Ecto neural progenitor cell (in vitro differentiated cells): Measurements from ENCODE around the gene KRT76.
A peak's percentile ranks its signal among the peaks of the same experiment; 100 is the strongest.

ENCODE experiments used
- DNase-seq: peaks from one replicate; pipeline ENCODE4 v3.0.0-alpha.2; 2018; ENCODE audit warnings: low spot score

KRT76 gene

GRCh38 chr12:52776913-52777395 is at the start of gene KRT76:
TSS of gene KRT76 (minus strand) at chr12:52777345. CDS start at chr12:52777291, 54 bp downstream.
- no peak for DNase-seq

GRCh38 chr12:52825961-52826360 is 48.8 kb upstream of the KRT76 start:
- no peak for DNase-seq

DNA sequence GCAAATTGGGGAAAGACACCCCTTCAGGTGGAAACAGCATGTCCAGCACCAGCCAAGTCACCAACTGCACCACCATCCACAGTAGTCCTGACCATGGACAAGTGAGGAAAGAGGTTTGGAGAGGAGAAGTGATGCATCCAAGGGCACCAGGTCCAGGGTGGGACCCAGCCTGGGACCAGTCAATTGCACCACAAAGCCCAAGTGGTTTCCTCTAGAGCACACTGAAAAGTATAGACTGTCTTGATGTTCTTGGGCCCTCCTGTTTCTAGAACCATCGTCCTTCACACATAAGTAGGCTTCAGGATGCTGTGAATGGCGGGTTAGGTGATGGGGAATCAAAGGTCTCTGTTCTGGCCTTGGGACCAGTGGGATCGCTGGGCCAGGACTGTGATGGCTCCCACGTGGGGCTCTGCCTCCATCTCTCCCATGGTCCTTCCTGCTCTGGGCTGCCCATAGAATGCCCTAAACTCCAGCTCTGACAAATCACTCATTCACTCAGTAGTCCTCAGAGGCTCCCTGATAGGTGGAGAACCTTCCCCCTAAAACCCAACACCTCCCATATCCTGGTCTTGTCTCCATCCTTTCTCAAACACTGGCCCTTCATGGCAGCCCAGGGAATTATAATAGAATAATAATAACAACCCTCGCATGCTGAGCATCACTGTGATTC is 47.7 kb upstream of the KRT76 start:
- no peak for DNase-seq

GRCh38 chr12:52823761-52824450 is 46.8 kb upstream of the KRT76 start:
- no peak for DNase-seq

- no peak for DNase-seq
Measured at GRCh38 chr12:52822771-52823510, 45.8 kb upstream of the KRT76 start.

DNA sequence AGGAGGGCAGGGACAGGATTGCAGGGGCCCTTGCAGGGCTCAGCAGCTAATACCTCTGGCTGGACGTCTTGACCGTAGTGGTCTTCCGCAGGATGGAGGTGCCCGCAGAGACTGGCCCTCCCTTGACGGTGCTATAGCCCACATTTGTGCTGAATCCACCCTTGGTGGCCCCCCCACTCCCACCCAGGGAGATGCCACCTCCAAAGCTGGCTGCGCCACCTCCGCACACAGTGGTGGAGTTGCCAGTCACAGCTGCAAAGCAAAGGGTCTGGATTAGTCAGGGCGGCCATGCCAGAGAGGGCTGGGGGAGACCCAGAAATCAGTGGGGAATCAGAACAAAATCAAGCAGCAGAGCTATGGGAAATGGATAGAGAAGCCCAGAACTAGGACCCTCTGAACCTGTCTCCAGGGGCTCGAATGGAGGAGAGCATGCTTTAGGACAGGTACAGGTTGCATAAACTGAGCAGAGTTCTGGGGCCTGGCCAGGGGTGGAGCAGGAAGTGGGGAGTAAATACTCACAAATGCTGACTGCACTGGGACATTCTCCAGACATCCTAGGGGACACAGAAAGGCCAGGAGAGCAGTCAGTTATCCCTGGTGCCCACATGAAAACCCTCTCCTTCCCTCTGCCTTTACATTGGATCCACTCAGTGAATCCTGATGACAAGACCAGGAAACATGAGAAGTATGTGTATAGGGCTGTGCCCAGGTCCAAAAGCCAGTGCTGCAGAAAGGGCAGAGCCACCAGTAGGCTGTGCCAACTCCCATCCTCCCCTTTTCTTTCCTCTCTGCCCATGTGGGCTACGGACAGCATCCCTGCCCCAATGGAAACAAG is 44.9 kb upstream of the KRT76 start:
- DNase-seq = no peak

- no peak for DNase-seq
Measured at GRCh38 chr12:52821071-52821730, 44.1 kb upstream of the KRT76 start.

DNA sequence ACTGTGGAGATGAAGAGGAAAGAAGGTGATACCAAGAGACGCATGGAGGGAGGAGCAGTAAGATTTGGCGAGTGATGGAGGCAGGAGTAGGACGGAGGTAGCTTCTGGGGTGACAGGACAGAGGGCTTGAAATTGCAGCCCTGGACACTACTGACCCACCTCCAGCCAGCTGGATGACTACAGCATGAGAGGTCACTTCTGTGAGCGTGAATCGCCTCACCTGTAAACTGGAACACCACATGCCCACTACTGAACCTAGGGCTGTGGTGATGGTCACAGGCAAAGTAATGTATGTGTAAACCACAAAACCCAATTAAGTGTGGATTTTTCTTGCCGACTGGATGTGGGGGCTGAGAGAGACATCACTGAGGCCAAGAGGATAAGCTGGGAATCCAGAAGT is 43.4 kb upstream of the KRT76 start:
- DNase-seq = no peak

DNA sequence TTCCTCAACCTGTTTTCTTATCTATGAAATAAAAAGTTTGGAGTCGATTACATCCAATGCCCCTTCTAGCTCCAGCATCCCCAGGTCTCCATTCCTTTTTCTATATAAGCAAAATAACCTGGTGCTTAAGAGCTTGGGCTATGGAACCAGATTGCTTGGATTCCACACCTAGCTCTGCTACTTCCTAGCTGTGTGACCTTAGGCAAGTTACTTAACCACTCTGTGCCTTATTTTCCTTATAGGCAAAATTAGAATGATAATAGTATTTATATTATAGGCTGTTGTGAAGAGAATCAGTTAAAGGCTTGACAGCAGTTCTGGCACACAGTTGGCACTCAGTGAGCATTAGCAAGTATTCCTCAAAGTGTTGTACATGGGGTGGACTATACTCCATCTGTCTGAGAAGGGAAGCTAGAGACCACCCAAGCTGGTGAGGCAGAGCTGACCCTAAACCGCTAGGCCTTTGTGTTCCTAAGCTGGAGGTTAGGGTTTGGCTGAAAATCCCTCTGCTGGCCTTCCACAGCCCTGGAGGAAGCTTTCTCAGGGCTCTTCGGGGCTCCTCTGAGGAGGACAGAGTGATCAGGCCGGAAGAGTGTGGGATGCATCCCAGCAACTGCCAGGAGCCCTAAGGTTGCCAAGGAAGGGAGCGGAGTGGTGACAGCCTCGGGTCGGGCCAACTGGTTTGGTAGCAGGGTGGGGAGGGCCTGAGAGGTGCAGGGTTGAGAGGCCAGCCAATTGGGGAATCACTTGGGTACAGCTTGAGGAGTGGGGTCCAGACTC is 42.8 kb upstream of the KRT76 start:
- peak; percentile 77 for DNase-seq

- DNase-seq = no peak
Measured at GRCh38 chr12:52818887-52819420, 41.8 kb upstream of the KRT76 start.

DNA sequence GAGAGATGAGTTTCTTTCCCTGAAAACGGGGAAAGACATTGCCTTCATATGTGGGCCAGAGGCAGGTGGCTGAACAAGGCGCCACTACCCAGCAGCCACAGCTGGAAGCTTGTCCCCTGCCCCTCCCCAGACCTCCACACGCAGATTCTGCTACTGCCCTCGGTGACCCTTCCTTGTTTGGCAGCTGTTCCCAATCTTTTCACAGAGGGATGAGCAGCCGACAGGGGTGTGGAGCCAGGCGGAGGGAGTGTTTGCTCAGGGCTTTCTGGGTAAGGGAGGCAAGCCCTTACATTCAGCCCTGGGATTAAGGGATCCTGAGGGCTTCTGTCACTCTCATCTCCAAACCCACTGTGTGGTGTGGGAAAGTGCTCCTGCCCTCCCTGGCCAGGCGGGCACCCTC is 41.2 kb upstream of the KRT76 start:
- DNase-seq = peak; percentile 90

GRCh38 chr12:52817699-52818238 is 40.6 kb upstream of the KRT76 start:
- no peak for DNase-seq

DNA sequence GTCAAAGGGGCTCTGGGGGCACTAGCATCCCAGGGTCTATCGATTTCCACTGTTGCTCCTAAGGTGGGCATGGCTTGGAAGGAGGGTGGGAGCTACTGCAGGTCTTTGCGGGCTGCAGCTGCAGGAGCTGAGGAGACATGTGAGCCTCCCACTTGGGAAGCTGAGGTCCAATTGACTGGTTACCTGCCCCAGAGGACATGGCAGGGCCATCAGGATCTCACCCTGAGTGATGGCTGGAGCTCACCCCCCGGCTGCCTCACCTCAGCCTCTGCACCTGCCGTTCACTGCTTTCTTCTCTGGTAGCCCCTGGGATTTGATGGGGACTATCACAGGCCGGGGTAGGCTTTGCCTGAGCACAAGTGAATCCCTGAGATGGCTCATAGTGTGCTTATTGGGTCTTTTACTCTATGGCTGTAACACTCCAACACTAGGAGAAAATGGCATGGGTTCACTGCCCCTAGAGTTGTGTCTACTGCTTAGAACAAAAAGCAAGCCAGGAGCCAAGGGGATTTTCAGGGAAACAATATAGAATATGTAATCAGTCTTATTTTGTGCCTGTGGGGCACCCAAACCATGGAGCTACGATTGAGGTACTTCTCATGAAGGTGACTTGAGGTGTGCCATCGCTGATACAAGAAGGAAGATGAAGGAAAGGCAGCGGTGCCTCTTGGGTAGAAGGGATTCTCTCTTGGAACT is 40.0 kb upstream of the KRT76 start:
- no peak for DNase-seq

- DNase-seq = no peak
Measured at GRCh38 chr12:52815676-52816588, 38.8 kb upstream of the KRT76 start.

DNA sequence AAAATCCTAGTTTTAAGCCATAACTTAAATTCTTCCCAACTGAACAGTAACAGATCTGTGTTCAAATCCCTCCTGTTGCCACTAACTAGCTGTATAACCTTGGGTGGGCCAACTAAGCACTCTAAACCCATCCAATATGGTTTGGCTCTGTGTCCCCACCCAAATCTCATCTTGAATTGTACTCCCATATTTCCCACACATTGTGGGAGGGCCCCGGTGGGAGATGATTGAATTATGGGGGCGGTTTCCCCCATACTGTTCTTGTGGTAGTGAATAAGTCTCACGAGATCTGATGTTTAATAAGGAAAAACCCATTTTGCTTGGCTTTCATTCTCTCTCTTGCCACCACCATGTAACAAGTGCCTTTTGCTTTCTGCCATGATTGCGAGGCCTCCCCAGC is 38.0 kb upstream of the KRT76 start:
- DNase-seq = no peak

DNA sequence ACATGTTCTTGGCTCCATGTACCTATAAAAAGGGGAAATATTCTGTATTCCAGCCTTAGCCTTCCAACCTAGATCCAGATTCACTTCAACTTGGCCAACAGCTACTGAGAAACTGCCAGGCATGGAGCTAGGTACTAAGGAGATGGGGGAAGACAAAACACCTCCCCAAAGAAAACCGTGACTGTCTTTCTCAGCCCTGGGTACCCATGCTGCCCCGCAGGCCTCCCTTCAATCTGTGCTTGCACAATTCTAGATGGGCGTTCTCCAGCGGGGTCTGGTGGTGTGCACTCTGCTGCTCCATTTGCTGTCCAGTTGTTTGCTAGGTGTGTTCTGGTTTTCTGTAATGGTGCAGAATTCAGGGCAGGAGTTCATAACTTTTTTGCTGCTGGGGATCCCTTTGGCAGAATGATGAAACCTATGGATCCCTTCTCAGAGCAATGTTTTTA is 37.6 kb upstream of the KRT76 start:
- no peak for DNase-seq

- no peak for DNase-seq
Measured at GRCh38 chr12:52813885-52814709, 37.0 kb upstream of the KRT76 start, which contains the start of gene KRT4. TSS of gene KRT4 (minus strand) at chr12:52814116. CDS start at chr12:52814058, 58 bp downstream.
